Transverse colon (tissue), 4 donors: Measurements from ENCODE around the gene EPS8.

ENCODE experiments used
- EP300 ChIP-seq: sonication (generic); formaldehyde crosslinking; IDR thresholded peaks from one replicate; pipeline ENCODE4 v1.6.1; 2017; ENCODE audit warnings: antibody characterized with exemption, low read depth
- POLR2A ChIP-seq: fragments of 450-650 bp; IDR thresholded peaks from one replicate; pipeline ENCODE4 v1.6.1; 2016; ENCODE audit warnings: antibody characterized with exemption, mild to moderate bottlenecking, moderate library complexity
- POLR2AphosphoS5 ChIP-seq, 3 donors: sonication (generic); formaldehyde crosslinking; IDR thresholded peaks; one replicate each; pipeline ENCODE4 v1.6.1; 2016; ENCODE audit warnings: antibody characterized with exemption in 3 of 3
- TF ChIP-seq, protein P1 (sequence below), 5 experiments: fragments of 200-600 bp in 3 of 5; fragments of 450-650 bp in 2 of 5; sonication (generic) in 3 of 5; IDR thresholded peaks; 1 replicate in 2 of 5; 2 replicates in 3 of 5; pipeline ENCODE4 v1.5.1; 2016 to 2017; ENCODE audit warnings: antibody characterized with exemption in 5 of 5, inconsistent platforms in 3 of 5, mild to moderate bottlenecking in 2 of 5, moderate library complexity in 1 of 5

DNA sequence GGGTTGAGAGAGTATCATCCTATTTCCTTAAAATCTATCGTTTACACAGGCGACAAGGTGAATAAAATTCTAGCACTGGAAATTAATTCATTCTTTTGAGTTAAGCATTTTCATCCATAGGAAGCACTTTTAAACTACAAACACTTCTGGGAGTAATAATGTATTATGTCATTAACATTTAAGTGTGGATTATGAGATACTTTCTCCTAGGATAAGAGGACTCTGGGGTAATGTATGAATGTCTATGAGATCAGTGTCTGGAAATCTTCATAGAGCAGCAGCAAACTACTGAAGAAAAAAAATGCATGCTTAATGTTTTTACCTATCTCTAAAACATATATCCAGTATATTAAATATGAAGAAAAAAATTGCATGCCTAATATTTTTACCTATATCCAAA is 86.9 kb downstream of the EPS8 start:
- TF ChIP-seq EP300 = no peak
- TF ChIP-seq, protein P1, sequence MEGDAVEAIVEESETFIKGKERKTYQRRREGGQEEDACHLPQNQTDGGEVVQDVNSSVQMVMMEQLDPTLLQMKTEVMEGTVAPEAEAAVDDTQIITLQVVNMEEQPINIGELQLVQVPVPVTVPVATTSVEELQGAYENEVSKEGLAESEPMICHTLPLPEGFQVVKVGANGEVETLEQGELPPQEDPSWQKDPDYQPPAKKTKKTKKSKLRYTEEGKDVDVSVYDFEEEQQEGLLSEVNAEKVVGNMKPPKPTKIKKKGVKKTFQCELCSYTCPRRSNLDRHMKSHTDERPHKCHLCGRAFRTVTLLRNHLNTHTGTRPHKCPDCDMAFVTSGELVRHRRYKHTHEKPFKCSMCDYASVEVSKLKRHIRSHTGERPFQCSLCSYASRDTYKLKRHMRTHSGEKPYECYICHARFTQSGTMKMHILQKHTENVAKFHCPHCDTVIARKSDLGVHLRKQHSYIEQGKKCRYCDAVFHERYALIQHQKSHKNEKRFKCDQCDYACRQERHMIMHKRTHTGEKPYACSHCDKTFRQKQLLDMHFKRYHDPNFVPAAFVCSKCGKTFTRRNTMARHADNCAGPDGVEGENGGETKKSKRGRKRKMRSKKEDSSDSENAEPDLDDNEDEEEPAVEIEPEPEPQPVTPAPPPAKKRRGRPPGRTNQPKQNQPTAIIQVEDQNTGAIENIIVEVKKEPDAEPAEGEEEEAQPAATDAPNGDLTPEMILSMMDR (IDR thresholded peaks at IDR 0.05) = no peak
- no peak for TF ChIP-seq POLR2AphosphoS5 (IDR thresholded peaks at IDR 0.05)
- no peak for TF ChIP-seq POLR2A
